ENCODE measurements around the gene TAS2R20. TPM values are rescaled to one million over a fixed set of nuclear protein-coding genes. Genes with fewer than 3 reads are reported as not detected.

Gene TAS2R20
- total and polyA plus RNA-seq, 2 of the 8 experiments (the other 6 are each of a cell fraction or from before 2014, with no cell fraction given), result 0.57 to 0.71 TPM

DNA sequence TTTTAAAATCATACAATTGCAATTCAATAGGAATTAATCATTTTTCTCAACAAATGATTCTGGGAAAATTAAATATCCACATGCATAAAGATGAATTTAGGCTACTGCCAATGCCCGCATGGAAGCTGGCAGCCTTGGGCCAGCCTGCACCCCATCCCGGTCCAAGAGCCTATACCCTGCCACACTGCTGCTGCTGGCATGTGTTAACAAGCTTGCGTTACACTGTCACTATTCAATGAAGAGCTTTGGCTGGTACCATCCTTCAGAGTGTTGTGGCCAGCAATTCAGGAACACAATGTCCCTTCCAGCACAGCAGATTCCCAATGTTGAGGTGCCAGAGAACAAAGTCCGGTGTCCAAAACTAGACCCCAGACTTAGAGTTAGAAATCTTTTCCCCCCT lies 45.5 kb downstream of the TAS2R20 start:
- Histone ChIP-seq H2BK5ac (ENCODE audit: low read depth, low read length) (no peak overlapping the region), H4K91ac (replicated peaks; ENCODE audit: insufficient read length, low read length) (no peak overlapping the region), H3K36me3 (ENCODE audit: control insufficient read depth in 2 of 4, insufficient read depth in 4 of 4, low read length in 3 of 4) (peaks cover 0 to 7% (median 0%) of the 10 kb centered on the region in 4 experiments; a peak in 2 of 8 replicates), H3K79me2 (ENCODE audit: control insufficient read depth in 1 of 2, insufficient read depth in 2 of 2, low read length in 2 of 2) (peaks cover 0 to 3% of the 10 kb centered on the region in 2 experiments; a peak in 1 of 4 replicates), H2BK120ac (replicated peaks; ENCODE audit: low read depth, low read length) (no peak overlapping the region), H3K4ac (replicated peaks; ENCODE audit: insufficient read length, low read depth, low read length) (no peak overlapping the region), H4K5ac (ENCODE audit: insufficient read length, low read depth, low read length) (no peak overlapping the region), H2BK15ac (ENCODE audit: low read length) (no peak overlapping the region), H2BK12ac (ENCODE audit: low read depth, low read length) (no peak overlapping the region), H3K4me1 (replicated peaks in 1 of 4; ENCODE audit: control insufficient read depth in 3 of 4, insufficient read depth in 4 of 4, low read length in 3 of 4) (no peaks in the 10 kb centered on the region), H3K4me3 (ENCODE audit: extremely low read depth in 1 of 4, insufficient read depth in 2 of 4, low read depth in 3 of 4, low read length in 4 of 4) (no peak overlapping the region), H3K9me3 (ENCODE audit: insufficient read depth in 2 of 2, low read depth in 1 of 2, low read length in 1 of 2) (peaks cover 7 to 8% of the 10 kb centered on the region in 2 experiments; a peak in 2 of 4 replicates), H3K14ac (ENCODE audit: insufficient read length) (no peak overlapping the region), H2AFZ (ENCODE audit: low read length) (no peak overlapping the region), H2AK5ac (ENCODE audit: low read depth, low read length) (no peak overlapping the region), H4K8ac (ENCODE audit: extremely low read depth, insufficient read depth, low read length) (no peak overlapping the region), H3K23me2 (ENCODE audit: low read depth, low read length) (no peaks in the 10 kb centered on the region), H4K20me1 (replicated peaks in 1 of 2; ENCODE audit: control insufficient read depth in 1 of 2, insufficient read depth in 2 of 2, low read length in 2 of 2) (no peaks in the 10 kb centered on the region), H3K27ac (ENCODE audit: low read depth, low read length) (no peak overlapping the region), H3K79me1 (ENCODE audit: low read depth, low read length) (no peaks in the 10 kb centered on the region), H3K18ac (ENCODE audit: extremely low read depth, low read length) (no peak overlapping the region), H3K23ac (ENCODE audit: insufficient read length) (no peak overlapping the region), H3K56ac (replicated peaks; ENCODE audit: insufficient read length, low read depth, low read length) (no peak overlapping the region), H2BK20ac (ENCODE audit: low read length) (no peak overlapping the region), H3K27me3 (replicated peaks in 1 of 4; ENCODE audit: control insufficient read depth in 3 of 4, extremely low read depth in 1 of 4, insufficient read depth in 3 of 4, low read length in 3 of 4) (no peaks in the 10 kb centered on the region), H3K9ac (replicated peaks in 1 of 4; ENCODE audit: extremely low read depth in 1 of 4, low read depth in 3 of 4, low read length in 3 of 4) (no peak overlapping the region), H3K4me2 (ENCODE audit: insufficient read depth in 1 of 2, low read depth in 2 of 2, low read length in 2 of 2) (no peak overlapping the region)
- CTCF ChIA-PET (ENCODE audit: partially characterized antibody), result interaction anchor here (2.0 kb wide), 1 partner anchor 10 kb away, joined by 6 read pairs; no protein-coding TSS in a partner anchor
- DNase-seq (ENCODE audit: low read depth in 1 of 2, low spot score in 2 of 2) (no peak), FAIRE-seq (no peak)
- 98% methylated on average over 4 of the region's 4 CpGs; no CpG with 5 or more reads in 1 of the 2 experiments for whole genome bisulfite sequencing, 2 experiments (ENCODE audit: extremely low coverage in 1 of 2, insufficient coverage in 1 of 2, insufficient read length in 1 of 2, insufficient replicate concordance in 2 of 2, low coverage in 1 of 2, low lambda C conversion rate in 2 of 2, missing lambda C conversion rate in 1 of 2)
- POLR2A ChIA-PET (ENCODE audit: partially characterized antibody), result no interaction called here
- TF ChIP-seq PHF8 (conservative IDR thresholded peaks at IDR 0.05; ENCODE audit: low read depth, low read length), result no peak
- TF ChIP-seq SRF (IDR thresholded peaks at IDR 0.05; ENCODE audit: low read depth, low read length), result no peak
- TF ChIP-seq KDM1A (IDR thresholded peaks at IDR 0.05; ENCODE audit: borderline replicate concordance, low read length), result no peak
- no peak for TF ChIP-seq CBX5 (IDR thresholded peaks at IDR 0.05; ENCODE audit: low read depth, low read length)
- TF ChIP-seq KDM4A (IDR thresholded peaks at IDR 0.05; ENCODE audit: low read depth, low read length, severe bottlenecking), result no peak
- no peak for TF ChIP-seq TCF12 (IDR thresholded peaks at IDR 0.05; ENCODE audit: low read depth, low read length)
- no peak for TF ChIP-seq EGR1 (IDR thresholded peaks at IDR 0.05; ENCODE audit: borderline replicate concordance, low read depth, low read length)
- no peak for TF ChIP-seq SAP30 (IDR thresholded peaks at IDR 0.05; ENCODE audit: insufficient read depth, insufficient replicate concordance, low read length)
- no peak for TF ChIP-seq CEBPB (IDR thresholded peaks at IDR 0.05; ENCODE audit: low read depth, low read length)
- TF ChIP-seq YY1 (IDR thresholded peaks at IDR 0.05; ENCODE audit: low read depth, low read length), result no peak
- no peak for TF ChIP-seq RXRA (IDR thresholded peaks at IDR 0.05; ENCODE audit: insufficient read depth, low read depth, low read length)
- TF ChIP-seq SP2 (IDR thresholded peaks at IDR 0.05; ENCODE audit: low read length), result no peak
- TF ChIP-seq CHD2 (IDR thresholded peaks at IDR 0.05; ENCODE audit: low read length), result no peak
- TF ChIP-seq SIN3A (conservative IDR thresholded peaks at IDR 0.05 in 1 of 2, IDR thresholded peaks at IDR 0.05 in 1 of 2; ENCODE audit: low read depth in 1 of 2, low read length in 2 of 2), result no peak
- TF ChIP-seq BACH1 (IDR thresholded peaks at IDR 0.05; ENCODE audit: low read length), result no peak
- no peak for TF ChIP-seq CHD1 (IDR thresholded peaks at IDR 0.05; ENCODE audit: low read depth, low read length)

Measured in H1 (cell line).